GF-D8 (cell line): Measurements from ENCODE around the gene SLC32A1.

ENCODE experiments used
- DNase-seq: peaks from one replicate; lab custom pipeline; 2025; lab: John Stamatoyannopoulos, UW

The SLC32A1 gene

GRCh38 chr20:38725148-38725901 is 1.0 kb downstream of the SLC32A1 start:
- DNase-seq = no peak

- DNase-seq = no peak
Observed at GRCh38 chr20:38725931-38726803, 1.9 kb downstream of the SLC32A1 start.

GRCh38 chr20:38726804-38727606 is 2.7 kb downstream of the SLC32A1 start:
- no peak for DNase-seq

DNA sequence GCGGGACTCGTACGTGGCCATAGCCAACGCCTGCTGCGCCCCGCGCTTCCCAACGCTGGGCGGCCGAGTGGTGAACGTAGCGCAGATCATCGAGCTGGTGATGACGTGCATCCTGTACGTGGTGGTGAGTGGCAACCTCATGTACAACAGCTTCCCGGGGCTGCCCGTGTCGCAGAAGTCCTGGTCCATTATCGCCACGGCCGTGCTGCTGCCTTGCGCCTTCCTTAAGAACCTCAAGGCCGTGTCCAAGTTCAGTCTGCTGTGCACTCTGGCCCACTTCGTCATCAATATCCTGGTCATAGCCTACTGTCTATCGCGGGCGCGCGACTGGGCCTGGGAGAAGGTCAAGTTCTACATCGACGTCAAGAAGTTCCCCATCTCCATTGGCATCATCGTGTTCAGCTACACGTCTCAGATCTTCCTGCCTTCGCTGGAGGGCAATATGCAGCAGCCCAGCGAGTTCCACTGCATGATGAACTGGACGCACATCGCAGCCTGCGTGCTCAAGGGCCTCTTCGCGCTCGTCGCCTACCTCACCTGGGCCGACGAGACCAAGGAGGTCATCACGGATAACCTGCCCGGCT is 3.4 kb downstream of the SLC32A1 start:
- no peak for DNase-seq

GRCh38 chr20:38728191-38728781 is 4.0 kb downstream of the SLC32A1 start:
- DNase-seq = no peak

GRCh38 chr20:38728911-38729642 is 4.8 kb downstream of the SLC32A1 start:
- no peak for DNase-seq

GRCh38 chr20:38729767-38730166 is 5.5 kb downstream of the SLC32A1 start:
- DNase-seq = no peak

GRCh38 chr20:38730167-38730988 is 6.1 kb downstream of the SLC32A1 start:
- no peak for DNase-seq

DNA sequence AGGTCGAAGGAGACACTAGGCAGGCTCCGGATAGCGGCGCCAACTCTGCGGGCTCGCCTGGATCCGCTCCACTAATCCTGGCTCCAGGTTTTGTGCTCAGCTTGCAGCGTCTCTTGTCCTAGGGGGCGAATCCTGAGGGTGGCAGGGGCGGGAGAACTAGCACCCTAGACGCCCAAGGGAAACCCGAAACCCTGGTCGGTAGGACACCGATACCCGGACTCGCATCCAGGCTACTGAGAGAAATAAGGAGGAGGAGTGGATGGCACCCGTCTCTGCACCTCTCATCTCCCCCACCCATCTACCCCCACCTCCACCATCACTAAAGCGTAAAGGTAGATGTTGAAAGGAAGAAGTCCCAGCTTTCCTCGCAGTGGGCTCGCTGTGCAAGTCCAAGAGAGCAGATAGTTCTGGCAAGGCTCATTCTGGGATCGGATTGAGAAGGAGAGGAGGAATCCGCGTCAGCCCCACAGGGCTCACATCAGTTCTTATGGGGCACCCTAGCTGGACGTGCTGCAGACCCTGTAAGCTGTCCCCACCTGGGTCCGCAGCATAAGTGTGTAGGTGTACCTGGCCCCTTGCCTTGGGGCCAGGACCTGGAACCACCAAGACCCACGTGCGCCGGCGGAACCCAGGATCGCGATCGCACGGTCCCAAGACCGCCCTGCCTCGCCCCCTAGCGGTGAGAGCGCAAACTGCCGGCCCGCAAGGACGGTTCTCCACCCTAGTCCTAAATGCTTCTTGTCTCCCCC is 6.9 kb downstream of the SLC32A1 start:
- no peak for DNase-seq

DNA sequence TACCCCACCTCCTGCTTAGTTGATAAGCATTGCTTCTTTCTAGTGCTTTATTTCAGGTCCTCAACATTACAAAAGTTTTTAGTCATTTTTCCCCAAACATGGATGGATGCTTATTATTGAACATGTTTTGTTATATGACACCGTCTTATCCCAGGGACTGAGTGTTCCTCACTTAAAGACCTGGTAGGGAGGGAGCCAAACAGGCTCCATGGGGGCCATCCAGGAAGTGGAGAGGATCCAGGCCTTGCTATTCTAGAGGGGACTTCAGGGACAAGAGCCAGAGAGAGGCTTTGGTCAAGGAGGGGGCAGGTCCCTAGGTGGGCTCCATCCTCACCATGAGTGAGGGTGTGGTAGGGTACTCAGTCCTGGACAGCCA is 7.4 kb downstream of the SLC32A1 start:
- DNase-seq = no peak

DNA sequence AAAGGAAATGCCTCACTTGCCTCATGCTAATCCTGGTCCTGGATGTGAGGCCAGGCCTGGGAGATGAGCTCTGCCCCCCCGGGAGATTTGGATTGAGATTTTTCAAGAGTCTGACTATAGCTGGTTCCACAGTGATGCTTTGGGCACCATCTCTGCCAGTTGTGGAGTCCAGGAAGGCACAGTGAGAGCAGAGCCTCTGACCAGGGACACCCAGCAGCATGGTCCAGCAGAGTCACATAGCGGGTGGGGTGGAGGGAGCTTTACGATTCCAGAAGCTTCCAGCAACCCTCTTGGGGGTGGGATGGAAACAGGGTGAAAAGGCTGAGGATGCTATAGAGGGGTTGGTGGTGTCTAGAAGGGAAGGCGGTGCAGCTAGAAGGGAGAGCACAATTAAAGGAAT is 8.7 kb downstream of the SLC32A1 start:
- no peak for DNase-seq

GRCh38 chr20:38735172-38735571 is 10.9 kb downstream of the SLC32A1 start:
- DNase-seq = no peak

GRCh38 chr20:38737887-38738286 is 13.6 kb downstream of the SLC32A1 start:
- no peak for DNase-seq

DNA sequence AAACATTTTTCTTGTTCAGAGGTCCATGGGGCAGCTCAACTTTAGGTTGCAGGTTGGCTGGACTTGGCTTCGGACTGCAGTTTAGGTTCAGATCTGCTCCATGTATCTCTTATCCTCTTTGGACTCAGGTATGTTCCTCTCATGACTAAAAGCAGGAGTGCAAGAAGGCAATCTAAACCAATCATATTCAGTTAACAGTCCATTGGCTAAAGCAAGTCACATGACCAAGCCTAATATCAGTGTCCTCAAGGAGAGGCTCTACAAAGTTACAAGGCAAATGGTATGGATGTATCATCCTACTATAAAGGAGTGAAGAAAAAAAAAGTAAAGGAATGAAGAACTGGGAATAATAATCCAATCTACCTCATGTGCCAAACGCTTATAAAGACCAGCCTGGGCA is 21.5 kb downstream of the SLC32A1 start:
- DNase-seq = no peak

DNA sequence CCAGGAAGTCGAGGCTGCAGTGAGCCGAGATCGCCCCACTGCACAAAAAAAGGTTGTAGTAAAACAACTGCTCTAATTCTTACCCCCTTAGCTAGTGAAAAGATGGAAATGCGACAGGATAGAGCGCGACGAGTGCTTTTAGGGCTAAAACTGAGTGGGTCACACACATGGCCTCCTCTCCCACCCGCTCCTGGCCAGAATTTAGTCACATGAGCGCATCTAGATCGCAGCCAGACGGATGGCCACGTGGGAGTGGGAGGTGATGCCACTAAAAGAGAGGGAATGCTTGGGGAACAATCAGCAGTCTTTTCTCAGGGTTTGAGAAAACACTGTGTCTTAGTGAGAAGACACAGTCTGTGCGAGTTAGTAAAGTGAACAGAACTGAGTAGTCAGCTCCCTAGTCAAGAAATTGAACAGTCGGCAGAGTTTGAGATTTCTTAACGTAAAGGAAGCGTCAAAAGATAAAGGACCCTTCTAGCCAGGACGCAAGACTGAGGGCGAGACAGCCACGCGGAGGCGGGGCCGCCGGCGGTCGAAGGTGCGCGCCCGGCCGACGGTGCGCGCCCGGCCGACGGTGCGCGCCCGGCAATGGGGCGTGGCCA is 23.3 kb downstream of the SLC32A1 start:
- DNase-seq = no peak

GRCh38 chr20:38748097-38748860 is 24.0 kb downstream of the SLC32A1 start, which contains the start of gene ACTR5:
Gene ACTR5 (plus strand): TSS chr20:38748460. CDS start chr20:38748479, 19 bp downstream.
- DNase-seq = peak; percentile 76

DNA sequence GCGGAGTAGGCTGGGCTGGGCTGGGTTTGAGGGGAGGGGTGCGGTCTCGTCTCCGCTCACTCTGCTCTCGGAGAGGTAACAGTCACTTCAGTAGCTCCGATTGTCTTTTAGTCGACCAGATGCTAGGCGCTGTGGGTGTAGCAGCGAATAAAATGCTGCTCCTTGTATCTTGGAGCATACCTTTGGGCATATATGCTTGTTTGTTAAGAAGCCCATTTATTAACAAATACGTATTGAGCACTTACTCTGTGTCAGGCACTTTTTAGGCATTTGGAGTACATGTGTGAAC is 24.5 kb downstream of the SLC32A1 start:
- DNase-seq = no peak

DNA sequence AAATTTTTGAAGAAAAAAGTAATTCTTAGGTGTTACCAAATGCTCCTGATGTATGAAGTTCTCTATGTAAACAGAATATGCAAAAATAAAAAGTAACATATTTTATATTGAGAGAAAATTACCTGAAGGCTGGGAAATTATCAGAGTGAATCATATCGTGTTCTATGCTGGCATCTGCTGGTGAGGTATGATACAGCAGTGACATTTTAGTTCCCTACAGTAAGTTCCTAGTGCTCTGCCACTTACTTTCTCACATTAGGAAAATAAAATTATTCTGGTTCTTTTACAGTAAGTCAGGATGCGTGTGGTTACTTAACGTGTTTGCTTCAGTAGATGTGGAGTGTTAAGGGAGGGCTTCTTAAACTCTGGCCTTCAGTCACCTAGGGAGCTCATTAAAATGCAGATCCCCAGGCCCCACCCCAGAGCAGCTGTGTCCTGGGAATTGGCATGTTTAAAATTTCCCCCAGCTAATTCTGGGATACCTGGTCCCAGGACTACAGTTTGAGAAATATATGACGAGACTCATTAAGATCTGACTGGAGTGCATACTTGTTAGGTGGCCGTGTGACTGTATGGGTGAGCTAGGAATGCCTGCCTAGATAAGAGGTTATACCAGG is 27.2 kb downstream of the SLC32A1 start:
- no peak for DNase-seq
